Right lobe of liver (tissue), 6 donors: ENCODE results near the gene STAC. TPM values are rescaled to one million over a fixed set of nuclear protein-coding genes. Genes with fewer than 3 reads are reported as not detected.

Source experiments
- ATAC-seq, 4 donors: fragments of 200-7000 bp; cut with Tn5 transposase; one replicate each; pipeline ENCODE4 v1.9.1; 2020; ENCODE audit warnings: mild to moderate bottlenecking in 4 of 4, moderate library complexity in 4 of 4
- DNase-seq, 3 donors: peaks; one replicate each; pipeline ENCODE4 v3.0.0-alpha.2; 2020
- H3K27ac ChIP-seq, 3 donors: fragments of 200-600 bp; one replicate each; pipeline ENCODE4 v1.8.0; 2022
- H3K27me3 ChIP-seq, 2 donors: fragments of 200-600 bp; one replicate each; pipeline ENCODE4 v1.8.0; 2022
- H3K36me3 ChIP-seq, 4 donors: fragments of 200-600 bp; sonication (generic) in 1 of 4; one replicate each; pipeline versions ENCODE4 v1.5.1 to v1.8.0; 2017 to 2022; ENCODE audit warnings: control low read depth in 1 of 4
- H3K4me1 ChIP-seq, 4 donors: fragments of 200-600 bp; sonication (generic) in 1 of 4; one replicate each; pipeline versions ENCODE4 v1.5.1 to v1.8.0; 2017 to 2022; ENCODE audit warnings: control low read depth in 1 of 4
- H3K4me3 ChIP-seq, 3 donors: fragments of 200-600 bp; one replicate each; pipeline ENCODE4 v1.8.0; 2022
- H3K9me3 ChIP-seq, 4 donors: fragments of 200-600 bp; sonication (generic) in 1 of 4; one replicate each; pipeline versions ENCODE4 v1.5.1 to v1.8.0; 2017 to 2022; ENCODE audit warnings: control low read depth in 1 of 4
- POLR2A ChIP-seq: fragments of 450-650 bp; IDR thresholded peaks from one replicate; pipeline ENCODE4 v1.6.1; 2017; ENCODE audit warnings: antibody characterized with exemption, mild to moderate bottlenecking
- WGBS: methylation state at CpG from one replicate; pipeline ENCODE4 v1.1.6; 2018; ENCODE audit warnings: low coverage, low lambda C conversion rate; ENCODE audit not compliant: insufficient coverage; ENCODE audit errors: missing lambda C conversion rate; 5-methylcytosine and 5-hydroxymethylcytosine counted together
- intact Hi-C, 2 donors: fragments of 100-400 bp; cut with DNase I; formaldehyde crosslinking; loops; one replicate each; pipeline versions ENCODE4 v1.11.2 to v1.14.1; 2022
- total RNA-seq, 6 experiments: library from RNA; depleted of rRNA in 2 of 6; stranded (reverse); fragments of >200 nt in 2 of 6; fragmentation: NEBNext Ultra II Directional in 3 of 6; extraction: Animal tissue kit (Norgen Biotek cat#: 25700) in 3 of 6; gene quantifications; one replicate each; pipeline versions ENCODE4 v1.1.0 to v1.2.4, GENCODE V29; 2016 to 2023
- TF ChIP-seq, protein P1 (sequence below), 4 donors: fragments of 200-600 bp in 3 of 4; fragments of 450-650 bp in 1 of 4; IDR thresholded peaks; one replicate each; pipeline versions ENCODE4 v1.5.1 to v1.8.0; 2016 to 2022; ENCODE audit warnings: antibody characterized with exemption in 4 of 4, mild to moderate bottlenecking in 2 of 4
- donor health status: DM: no; HTN: yes; CAD: no.
- donor health status: DM: no; HTN: no; CAD: no.
- donor health status: DM: no; HTN: no; CAD: no.
- donor health status: DM: no; HTN: yes; CAD: no.
- donor health status: DM: no; HTN: yes; CAD: no.

Gene STAC
- total RNA-seq, 6 experiments from 2014 or later = 0.19 to 1.2 (median 0.70) TPM

DNA sequence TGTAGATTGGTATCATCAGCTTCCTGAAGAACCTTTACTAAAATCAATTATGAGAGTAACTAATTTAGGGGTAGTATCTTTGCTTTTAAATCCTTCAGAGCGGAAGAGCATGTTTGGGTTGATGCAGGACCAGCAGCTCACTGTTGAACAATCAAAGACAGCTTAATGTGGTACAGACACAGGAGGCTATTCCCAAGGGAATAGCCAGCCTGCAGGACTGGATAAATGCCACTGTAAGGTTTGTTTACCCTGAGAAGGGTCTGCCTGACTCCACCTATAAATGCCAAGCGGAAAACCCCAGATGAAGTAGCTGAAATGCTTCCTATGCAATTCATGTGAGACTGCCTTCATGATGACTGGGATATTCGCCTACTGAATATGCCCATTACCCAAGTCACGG is 16.0 kb upstream of the STAC start:
- no peaks in the 10 kb centered on the region for H3K27me3 ChIP-seq
- ATAC-seq (no peak), DNase-seq (no peak)
- no peak for TF ChIP-seq POLR2A
- TF ChIP-seq, protein P1, sequence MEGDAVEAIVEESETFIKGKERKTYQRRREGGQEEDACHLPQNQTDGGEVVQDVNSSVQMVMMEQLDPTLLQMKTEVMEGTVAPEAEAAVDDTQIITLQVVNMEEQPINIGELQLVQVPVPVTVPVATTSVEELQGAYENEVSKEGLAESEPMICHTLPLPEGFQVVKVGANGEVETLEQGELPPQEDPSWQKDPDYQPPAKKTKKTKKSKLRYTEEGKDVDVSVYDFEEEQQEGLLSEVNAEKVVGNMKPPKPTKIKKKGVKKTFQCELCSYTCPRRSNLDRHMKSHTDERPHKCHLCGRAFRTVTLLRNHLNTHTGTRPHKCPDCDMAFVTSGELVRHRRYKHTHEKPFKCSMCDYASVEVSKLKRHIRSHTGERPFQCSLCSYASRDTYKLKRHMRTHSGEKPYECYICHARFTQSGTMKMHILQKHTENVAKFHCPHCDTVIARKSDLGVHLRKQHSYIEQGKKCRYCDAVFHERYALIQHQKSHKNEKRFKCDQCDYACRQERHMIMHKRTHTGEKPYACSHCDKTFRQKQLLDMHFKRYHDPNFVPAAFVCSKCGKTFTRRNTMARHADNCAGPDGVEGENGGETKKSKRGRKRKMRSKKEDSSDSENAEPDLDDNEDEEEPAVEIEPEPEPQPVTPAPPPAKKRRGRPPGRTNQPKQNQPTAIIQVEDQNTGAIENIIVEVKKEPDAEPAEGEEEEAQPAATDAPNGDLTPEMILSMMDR (IDR thresholded peaks at IDR 0.05) = no peak
- no peaks in the 10 kb centered on the region for H3K9me3 ChIP-seq
- 68% methylated on average over 3 of the region's 4 CpGs for WGBS
- no peaks in the 10 kb centered on the region for H3K4me1 ChIP-seq
- no peaks in the 10 kb centered on the region for H3K36me3 ChIP-seq
- no peak overlapping the region for H3K4me3 ChIP-seq
- intact Hi-C loops = no loop called here
- H3K27ac ChIP-seq = no peak overlapping the region

DNA sequence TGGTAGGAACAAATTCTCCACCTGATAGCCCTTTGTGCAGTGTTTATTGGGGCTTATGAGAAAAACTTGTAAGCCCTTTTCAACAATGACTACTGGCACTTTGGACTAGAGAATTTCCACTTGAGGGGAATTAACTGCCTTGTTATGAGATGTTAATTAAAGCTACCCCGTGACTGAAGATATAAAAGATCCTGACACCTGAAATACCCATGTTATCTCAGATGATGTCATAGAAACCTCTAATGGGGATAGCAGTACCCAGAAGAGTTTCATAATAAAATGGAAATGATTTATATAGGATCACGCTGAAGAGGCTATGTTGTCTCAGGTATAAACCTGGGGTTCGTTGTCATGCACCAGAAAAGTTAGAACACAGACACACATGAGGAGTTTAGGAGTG is 14.5 kb upstream of the STAC start:
- intact Hi-C loops = no loop called here
- Histone ChIP-seq H3K27me3 (no peaks in the 10 kb centered on the region), H3K36me3 (no peaks in the 10 kb centered on the region), H3K27ac (no peak overlapping the region), H3K4me1 (no peaks in the 10 kb centered on the region), H3K4me3 (no peak overlapping the region), H3K9me3 (no peaks in the 10 kb centered on the region)
- ATAC-seq (no peak), DNase-seq (no peak)
- WGBS = 61% methylated on average over 3 of the region's 3 CpGs
- TF ChIP-seq POLR2A = no peak
- TF ChIP-seq, protein P1 (IDR thresholded peaks at IDR 0.05) = no peak

- no peak overlapping the region for H3K4me3 ChIP-seq
- ATAC-seq = no peak
- intact Hi-C loops = no loop called here
- H3K27me3 ChIP-seq = no peaks in the 10 kb centered on the region
- DNase-seq = no peak
- H3K27ac ChIP-seq = no peak overlapping the region
- TF ChIP-seq, protein P1 (IDR thresholded peaks at IDR 0.05) = no peak
- TF ChIP-seq POLR2A = no peak
- 52% methylated on average over 4 of the region's 4 CpGs for WGBS
- no peaks in the 10 kb centered on the region for H3K4me1 ChIP-seq
- no peaks in the 10 kb centered on the region for H3K36me3 ChIP-seq
- H3K9me3 ChIP-seq = no peaks in the 10 kb centered on the region
Measured at GRCh38 chr3:36366308-36366707, 14.0 kb upstream of the STAC start.

- intact Hi-C loops = no loop called here
Measured at GRCh38 chr3:36367912-36368573, 12.3 kb upstream of the STAC start.

More at GRCh38 chr3:36367912-36368573, 12.3 kb upstream of the STAC start:
- ATAC-seq (no peak), DNase-seq (no peak)
- no peak overlapping the region for H3K4me3 ChIP-seq
- 75% methylated on average over 2 of the region's 3 CpGs for WGBS
- no peaks in the 10 kb centered on the region for H3K4me1 ChIP-seq
- TF ChIP-seq, protein P1 (IDR thresholded peaks at IDR 0.05) = no peak
- TF ChIP-seq POLR2A = no peak
- no peaks in the 10 kb centered on the region for H3K9me3 ChIP-seq
- H3K36me3 ChIP-seq = no peaks in the 10 kb centered on the region
- no peak overlapping the region for H3K27ac ChIP-seq
- no peaks in the 10 kb centered on the region for H3K27me3 ChIP-seq
